GM20000 (cell line): ENCODE results near the gene CRIM1.

Source experiments
- DNase-seq: peaks from one replicate; pipeline ENCODE4 v3.0.0; 2012; ENCODE audit warnings: low spot score
- CTCF ChIP-seq: IDR thresholded peaks from 2 replicates; pipeline ENCODE4 v1.5.1; 2012; ENCODE audit warnings: mild to moderate bottlenecking, control low read depth; ENCODE audit errors: extremely low read depth, missing control alignments

Gene CRIM1

GRCh38 chr2:36352701-36353100, 2.9 kb upstream of the CRIM1 start:
- DNase-seq: no peak
- TF ChIP-seq CTCF: no peak

DNA sequence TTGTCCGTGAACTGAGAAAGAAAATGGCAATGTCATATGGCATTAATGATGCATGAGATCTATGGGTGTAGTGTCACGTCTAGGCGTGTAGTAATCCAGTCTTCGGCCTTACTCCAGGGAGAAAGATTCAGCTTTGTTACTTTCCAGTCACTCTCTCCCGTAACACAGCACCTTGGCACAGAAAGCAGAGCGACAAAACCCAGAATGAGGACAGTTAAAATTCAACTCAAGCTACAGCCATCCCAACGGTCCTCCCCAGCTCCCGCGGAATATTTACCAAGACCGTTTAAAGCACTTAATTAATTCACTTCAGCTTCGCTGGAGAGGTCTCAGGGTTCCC, 797 bp upstream of the CRIM1 start:
- no peak for DNase-seq
- TF ChIP-seq CTCF: no peak

GRCh38 chr2:36355890-36356297, 316 bp downstream of the CRIM1 start:
- DNase-seq: peak; percentile 18
- no peak for TF ChIP-seq CTCF

- no peak for TF ChIP-seq CTCF
Measured at GRCh38 chr2:36356298-36356989, 866 bp downstream of the CRIM1 start.

GRCh38 chr2:36356990-36357846, 1.6 kb downstream of the CRIM1 start:
- TF ChIP-seq CTCF: no peak
- DNase-seq: peak; percentile 52

More at GRCh38 chr2:36356298-36356989, 866 bp downstream of the CRIM1 start:
- peak; percentile 51 for DNase-seq

DNA sequence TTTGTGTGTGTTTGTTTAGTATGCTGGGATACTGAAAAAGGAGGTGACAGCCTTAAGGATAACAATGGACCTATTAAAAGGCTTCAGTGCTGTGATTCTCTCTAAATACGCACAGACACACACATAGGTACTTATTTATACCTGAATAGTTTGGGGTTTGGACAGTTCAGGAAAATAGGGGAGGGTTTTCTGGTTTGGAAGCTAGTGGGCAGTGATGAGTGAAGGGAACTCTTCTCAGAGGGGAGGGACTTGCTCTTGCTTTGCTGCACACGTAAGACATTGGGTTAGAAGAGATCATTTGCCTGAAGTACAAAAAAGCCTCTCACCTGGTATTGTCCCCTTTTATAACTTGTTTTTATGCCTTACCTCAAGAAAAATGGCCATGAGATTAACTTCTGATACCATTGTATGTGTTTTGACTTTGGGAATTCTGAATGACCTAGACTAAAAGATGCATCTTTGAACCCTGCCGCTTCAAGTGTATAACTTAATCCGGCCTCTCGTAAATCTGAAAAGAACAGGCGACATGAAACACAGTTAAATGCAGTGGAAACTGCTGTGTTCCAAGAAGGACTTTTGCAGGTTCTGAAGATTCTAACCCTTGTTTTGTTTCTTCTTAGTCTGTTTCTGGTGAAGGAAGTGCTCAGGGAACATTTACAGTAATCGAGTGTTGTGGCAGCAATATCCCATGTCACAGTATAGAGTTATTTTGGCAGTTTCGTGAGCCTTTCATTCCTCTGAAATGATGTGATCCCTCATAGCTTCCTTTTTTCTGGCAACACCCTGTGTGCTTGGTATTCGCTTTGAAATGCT, 2.5 kb downstream of the CRIM1 start:
- peak; percentile 35 for DNase-seq

More for the DNA sequence above, 2.5 kb downstream of the CRIM1 start:
- peak; percentile 9 for TF ChIP-seq CTCF
